ENCODE data around the gene SLC43A3.

DNA sequence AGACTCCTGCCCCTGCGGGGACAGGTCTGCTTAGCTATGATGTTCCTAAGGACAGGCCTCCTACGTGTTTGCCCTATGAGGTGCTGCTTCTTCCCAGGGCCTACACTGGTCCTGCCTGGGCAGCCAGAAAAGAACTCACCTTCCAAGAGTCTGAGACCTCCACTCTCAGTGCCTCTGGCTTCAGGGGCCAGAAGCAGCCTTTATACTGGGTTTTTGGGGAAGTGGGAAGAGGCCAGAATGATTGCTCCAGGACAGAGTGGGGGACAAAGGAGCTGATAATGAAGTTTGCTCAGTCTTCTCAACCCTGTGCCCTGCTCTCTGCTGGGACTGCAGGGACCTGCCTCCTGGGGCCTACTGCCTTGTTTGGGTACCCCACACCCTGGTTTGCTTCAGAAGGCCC is 45.9 kb downstream of the SLC43A3 start, which contains the start of gene PRG3:
- TF ChIP-seq, protein P1, sequence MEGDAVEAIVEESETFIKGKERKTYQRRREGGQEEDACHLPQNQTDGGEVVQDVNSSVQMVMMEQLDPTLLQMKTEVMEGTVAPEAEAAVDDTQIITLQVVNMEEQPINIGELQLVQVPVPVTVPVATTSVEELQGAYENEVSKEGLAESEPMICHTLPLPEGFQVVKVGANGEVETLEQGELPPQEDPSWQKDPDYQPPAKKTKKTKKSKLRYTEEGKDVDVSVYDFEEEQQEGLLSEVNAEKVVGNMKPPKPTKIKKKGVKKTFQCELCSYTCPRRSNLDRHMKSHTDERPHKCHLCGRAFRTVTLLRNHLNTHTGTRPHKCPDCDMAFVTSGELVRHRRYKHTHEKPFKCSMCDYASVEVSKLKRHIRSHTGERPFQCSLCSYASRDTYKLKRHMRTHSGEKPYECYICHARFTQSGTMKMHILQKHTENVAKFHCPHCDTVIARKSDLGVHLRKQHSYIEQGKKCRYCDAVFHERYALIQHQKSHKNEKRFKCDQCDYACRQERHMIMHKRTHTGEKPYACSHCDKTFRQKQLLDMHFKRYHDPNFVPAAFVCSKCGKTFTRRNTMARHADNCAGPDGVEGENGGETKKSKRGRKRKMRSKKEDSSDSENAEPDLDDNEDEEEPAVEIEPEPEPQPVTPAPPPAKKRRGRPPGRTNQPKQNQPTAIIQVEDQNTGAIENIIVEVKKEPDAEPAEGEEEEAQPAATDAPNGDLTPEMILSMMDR (IDR thresholded peaks at IDR 0.05) = no peak
- TF ChIP-seq POLR2AphosphoS5 (IDR thresholded peaks at IDR 0.05) (no peak), POLR2A (IDR thresholded peaks at IDR 0.05) (no peak)
